NCI-H774 (cell line): ENCODE data around the gene FIBCD1.

ENCODE experiments used
- DNase-seq: peaks from one replicate; lab custom pipeline; 2025; lab: John Stamatoyannopoulos, UW

The FIBCD1 gene

DNA sequence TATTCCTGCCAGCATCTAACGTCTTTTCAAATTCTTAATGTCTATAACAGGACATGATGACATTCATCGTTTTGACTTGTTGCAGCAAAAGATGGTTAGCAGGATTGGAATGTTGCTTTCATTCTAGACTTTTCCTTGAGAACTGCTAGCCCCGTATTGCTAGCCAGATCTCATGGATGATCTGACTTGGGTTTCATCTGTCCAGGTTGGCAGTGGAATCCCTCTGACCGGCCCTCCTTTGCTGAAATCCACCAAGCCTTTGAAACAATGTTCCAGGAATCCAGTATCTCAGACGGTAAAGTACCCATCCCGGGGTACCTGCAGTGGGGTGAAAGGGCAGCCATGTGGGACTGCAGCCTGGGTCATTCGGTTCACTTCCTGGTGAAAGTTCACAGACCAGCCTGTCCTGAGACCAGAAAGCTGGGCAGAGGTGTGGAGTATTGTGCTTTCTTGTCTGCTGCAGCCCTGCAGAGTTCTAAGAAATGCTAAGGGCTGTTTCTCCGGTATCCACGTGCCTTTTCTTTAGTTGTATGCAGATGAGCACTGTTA, 59.1 kb downstream of the FIBCD1 start:
- no peak for DNase-seq

DNA sequence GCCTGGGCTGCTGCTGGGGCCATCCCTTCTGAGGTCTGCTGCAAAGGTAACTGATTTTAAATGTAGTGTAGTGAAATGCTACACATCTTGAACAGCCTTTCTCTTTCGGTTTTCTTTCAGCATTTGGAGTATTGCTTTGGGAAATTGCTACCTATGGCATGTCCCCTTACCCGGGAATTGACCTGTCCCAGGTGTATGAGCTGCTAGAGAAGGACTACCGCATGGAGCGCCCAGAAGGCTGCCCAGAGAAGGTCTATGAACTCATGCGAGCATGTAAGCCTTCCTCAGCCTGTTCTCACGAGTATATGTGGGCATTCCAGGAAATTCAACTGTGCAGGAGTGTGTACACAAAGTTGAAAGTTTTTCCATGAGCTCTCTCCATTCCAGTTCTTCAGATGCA, 60.8 kb downstream of the FIBCD1 start:
- DNase-seq = no peak

DNA sequence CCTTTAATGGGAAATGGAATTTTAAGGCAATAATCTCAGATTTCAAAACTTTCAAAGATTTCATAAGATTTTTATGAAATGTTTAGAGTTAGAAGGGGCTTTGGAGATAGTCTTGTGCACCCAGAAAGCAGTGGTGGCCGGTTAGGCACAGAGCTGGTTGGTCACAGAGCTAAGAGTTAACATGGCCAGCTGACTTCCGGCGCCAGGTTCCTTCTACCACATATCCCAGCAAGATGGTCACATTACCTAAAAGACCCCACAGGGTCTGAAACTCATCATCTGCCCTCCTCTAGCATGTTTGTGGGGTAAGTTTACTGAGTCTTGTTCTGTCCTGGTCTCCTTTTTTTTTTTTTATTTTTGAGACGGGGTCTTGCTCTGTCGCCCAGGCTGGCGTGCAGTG, 61.7 kb downstream of the FIBCD1 start:
- DNase-seq = no peak

DNA sequence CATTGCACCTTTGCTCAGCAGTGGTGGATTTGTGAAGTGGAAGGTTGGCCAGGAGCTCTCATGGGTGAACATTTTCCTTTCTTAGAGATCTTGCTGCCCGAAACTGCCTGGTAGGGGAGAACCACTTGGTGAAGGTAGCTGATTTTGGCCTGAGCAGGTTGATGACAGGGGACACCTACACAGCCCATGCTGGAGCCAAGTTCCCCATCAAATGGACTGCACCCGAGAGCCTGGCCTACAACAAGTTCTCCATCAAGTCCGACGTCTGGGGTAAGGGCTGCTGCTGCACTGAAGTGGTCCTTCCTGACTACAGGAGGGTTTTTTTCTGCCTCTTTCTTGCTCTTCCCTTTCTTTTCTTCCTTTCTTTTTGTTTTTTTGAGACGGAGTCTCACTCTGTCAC, 64.3 kb downstream of the FIBCD1 start:
- no peak for DNase-seq

DNA sequence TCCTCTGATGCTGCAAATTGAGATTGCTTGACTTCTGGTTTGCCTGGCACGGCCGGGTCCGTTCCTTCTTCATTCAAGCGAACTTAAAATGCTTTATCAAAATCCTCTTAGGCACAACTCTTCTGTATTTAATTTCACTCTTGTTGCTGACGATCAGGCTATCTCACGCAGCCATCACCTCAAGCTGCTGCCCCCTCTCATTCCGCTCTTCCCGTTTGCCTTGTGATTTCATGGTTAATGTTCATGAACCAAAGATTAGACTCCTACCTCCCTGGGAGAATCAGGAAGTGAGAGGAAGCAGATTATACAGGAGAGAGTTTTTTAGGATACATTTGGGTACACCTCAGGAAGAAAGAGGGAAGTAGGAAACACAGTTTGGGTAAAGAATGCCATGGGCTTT, 65.1 kb downstream of the FIBCD1 start:
- no peak for DNase-seq

DNA sequence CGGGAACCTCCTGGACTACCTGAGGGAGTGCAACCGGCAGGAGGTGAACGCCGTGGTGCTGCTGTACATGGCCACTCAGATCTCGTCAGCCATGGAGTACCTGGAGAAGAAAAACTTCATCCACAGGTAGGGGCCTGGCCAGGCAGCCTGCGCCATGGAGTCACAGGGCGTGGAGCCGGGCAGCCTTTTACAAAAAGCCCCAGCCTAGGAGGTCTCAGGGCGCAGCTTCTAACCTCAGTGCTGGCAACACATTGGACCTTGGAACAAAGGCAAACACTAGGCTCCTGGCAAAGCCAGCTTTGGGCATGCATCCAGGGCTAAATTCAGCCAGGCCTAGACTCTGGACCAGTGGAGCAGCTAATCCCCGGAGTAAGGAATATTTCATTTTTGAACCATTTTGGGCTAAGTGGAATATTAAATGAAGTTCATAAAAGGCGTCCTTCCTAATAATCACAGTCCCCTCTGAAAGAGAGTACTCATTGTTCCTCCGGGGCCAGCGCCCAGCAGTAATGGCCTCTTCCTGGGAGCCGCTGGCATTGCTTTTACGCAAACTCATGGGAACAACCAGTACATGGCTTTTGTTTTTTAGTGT, 66.0 kb downstream of the FIBCD1 start:
- DNase-seq = no peak

DNA sequence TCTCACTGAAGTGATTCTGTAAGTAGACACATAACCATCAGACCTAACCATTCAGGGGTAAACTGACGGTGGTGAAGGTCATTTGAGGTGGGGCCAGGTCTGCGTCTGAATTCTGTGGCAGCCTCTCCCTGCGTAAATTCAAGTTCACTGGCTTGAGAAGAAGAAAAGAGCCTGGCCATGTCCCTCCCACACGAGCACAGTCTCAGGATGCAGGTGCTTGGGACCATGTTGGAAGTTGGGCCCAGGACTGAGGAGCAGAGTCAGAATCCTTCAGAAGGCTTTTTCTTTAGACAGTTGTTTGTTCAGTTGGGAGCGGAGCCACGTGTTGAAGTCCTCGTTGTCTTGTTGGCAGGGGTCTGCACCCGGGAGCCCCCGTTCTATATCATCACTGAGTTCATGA, 66.5 kb downstream of the FIBCD1 start:
- no peak for DNase-seq

DNA sequence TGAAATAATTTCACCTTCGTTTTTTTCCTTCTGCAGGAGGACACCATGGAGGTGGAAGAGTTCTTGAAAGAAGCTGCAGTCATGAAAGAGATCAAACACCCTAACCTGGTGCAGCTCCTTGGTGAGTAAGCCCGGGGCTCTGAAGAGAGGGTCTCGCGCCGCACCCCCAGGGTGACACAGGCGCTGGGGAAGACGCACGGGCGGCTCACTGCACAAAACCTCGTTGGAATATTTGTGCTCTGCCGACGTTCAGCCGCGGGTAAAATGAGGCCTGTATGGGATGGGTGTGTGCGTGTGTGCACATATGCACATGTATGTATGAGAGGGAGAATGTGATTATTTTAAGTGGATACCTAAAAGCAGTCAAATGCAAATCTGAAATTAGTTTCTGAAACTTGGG, 67.0 kb downstream of the FIBCD1 start:
- no peak for DNase-seq

DNA sequence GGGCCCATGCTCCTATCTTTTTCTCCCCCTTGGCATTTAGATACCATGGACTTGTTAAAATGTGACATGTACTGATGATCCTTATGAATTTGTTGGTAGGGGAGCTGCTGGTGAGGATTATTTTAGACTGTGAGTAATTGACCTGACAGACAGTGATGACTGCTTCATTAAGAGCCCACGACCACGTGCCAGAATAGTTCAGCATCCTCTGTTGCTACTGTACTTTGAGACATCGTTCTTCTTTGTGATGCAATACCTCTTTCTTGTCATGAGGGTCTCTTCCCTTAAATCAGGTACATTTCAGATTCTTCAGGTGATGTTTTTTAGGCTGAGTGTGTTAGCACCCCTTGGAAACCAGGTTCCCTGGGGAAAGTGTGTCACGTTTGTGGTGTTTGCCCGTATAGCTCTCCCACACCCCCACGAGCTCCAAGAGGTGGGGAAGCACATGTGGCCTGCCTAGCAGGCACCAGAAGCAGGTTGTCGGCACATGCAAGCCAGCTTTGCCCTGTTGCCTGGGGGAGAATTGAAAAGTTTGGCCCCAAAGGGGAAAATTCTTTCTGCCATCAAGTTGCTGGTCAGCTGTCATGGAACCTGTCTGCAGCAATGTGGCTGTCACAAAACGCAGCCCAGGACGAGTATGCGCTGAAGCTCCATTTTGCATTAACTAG, 67.5 kb downstream of the FIBCD1 start:
- no peak for DNase-seq

DNA sequence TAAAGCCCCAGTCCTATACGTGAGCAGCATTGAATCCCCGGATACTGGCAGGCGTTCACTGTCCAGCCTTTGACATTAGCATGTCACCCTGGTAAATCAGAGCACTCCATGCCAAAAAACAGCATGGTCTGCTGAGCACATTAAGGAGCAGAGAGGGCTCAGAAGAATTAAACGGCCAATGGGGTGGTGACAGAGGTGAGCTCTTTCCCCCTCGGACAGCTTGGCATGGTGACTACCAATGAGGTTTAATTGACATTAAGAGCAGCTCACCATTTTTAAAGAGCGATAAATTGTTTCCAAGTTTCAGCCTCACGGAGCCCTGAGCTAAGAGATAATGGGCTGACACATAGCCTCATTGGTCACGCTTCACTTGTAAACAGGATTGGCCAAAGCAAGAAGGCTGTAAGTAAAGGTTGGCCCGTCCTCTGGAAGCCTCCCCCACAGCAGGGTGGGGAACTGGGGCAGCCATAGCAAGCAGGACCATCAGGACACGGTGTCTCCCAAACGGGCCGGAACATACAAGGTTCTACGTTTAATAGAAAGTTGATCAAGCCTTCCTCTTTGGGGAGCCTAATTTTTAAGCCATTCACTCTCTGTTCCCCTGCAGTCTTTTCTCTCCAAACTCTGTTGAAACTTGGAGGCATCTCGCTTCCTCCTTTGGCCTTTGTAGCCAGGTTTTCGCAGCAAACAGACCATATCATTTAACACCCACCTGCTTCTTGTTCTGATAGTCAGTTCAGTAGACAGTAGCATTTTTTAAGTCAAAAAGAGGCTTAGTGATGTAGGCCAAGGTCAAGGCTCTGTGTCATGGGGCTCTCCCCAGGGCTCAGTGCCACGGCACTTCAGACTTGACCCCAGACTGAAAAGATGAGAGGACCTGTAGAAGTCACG, 68.3 kb downstream of the FIBCD1 start:
- DNase-seq = no peak

DNA sequence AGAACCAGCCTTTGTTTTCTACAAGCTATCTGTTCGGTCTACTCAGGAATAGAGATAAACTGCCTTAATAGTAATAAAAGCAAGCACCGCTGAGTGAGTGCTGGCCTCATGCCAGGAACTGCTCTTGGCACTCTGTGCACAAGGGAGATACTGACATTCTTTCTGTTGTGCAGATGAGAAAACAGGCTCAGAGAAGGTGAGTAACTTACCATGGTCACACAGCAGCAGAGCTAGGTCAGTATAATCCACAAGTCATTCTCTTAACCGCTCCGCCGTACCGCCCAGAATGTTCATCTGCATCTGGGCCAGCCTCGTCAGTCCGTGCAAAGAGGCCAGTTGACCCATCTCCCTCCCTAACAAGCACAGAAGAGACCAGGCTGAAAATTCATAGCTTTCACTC, 69.8 kb downstream of the FIBCD1 start:
- no peak for DNase-seq

DNA sequence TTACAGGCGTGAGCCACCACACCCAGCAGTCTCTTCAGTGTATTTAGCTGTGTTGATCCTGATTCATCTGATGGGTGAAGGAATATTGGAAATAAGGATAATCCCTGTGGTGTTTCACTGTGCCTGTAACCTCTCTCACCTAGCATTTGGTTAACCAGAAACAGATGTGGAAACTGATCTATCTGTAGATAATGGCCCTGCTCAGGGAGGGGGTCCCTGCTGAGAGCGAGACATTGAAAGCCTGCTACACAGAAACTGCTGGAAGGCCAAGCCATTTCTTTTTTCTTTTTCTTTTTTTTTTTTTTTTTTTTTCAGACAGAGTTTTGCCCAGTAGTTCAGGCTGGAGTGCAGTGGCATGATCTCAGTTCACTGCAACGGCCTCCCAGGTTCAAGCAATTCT, 70.8 kb downstream of the FIBCD1 start:
- no peak for DNase-seq

DNA sequence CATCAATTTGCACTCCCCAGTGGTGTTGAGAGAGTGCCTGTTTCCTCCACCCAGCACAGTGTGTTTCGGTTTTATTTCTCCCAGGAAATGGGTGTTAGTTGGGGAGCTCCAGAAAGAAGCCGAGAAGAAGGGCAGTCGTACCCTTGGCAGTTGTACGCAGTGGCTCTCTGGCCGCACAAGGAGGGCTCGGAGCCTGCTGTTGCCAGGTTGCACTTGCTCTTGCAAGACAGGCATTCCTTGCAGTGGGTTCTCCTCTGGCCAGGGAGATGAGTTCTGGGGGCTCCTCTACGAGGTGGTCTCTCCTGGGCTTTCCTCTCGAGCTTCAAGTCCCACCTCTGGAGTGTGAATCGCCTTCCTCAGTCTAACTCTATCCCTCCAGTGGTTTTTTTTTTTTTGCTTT, 71.5 kb downstream of the FIBCD1 start:
- DNase-seq = no peak

DNA sequence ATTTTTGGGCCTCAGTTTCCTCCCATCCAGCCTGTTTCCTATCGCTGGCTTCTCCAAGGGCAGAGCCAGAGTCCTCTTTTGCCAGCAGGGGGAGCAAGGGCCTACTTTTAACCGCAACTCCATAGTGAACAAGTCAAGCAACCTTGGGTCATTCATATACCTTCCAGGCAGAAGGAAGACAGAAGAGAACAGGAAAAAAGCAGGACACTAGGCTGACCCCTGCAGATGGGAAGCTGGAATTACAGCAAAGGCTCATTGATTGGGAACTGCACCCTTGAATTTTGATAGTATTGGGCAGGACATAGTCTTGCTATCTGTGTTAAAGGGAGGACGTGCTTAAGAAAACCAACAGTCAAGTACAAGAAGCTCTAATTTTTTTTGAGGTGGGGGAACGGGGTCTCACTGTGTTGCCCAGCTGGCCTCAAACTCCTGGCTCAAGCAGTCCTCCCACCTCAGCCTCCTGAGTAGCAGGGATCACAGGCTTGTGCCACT, 72.5 kb downstream of the FIBCD1 start:
- DNase-seq = peak; percentile 81

DNA sequence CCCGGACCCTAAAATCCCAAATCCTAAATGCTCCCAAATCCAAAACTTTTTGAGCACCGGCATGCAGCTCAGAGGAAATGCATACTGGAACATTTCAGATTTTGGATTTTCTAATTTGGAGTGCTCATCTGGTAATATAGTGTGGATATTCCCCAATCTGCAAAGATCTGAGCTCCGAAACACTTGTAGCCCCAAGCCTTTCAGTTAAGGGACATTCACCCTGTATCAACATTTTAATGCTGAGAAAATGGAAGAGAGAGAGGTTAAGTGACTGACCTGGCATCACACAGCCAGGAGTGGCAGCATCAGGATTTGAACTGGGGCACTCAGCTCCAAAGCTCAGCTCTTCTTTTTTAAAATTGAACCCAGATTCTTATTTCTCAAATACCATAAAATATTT, 73.1 kb downstream of the FIBCD1 start:
- DNase-seq = no peak

DNA sequence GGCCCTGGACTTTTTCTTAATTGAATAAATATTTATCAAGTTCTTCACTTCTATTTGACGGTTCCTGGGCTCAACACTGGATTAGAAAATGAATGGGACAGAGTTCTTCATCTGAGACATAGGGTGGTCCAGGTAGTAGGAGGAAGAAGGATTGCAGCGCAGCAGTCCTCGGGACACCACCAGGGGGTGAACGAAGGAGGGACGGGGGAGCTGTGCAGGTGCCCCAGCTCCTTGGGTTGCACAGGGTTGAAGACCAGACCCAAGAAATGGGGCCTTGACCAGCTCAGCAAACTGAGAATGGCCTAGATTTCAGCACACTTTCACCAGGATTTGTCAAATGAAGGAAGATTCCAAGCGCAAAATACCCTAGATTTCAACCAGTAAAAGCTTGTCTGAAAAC, 74.5 kb downstream of the FIBCD1 start:
- no peak for DNase-seq

DNA sequence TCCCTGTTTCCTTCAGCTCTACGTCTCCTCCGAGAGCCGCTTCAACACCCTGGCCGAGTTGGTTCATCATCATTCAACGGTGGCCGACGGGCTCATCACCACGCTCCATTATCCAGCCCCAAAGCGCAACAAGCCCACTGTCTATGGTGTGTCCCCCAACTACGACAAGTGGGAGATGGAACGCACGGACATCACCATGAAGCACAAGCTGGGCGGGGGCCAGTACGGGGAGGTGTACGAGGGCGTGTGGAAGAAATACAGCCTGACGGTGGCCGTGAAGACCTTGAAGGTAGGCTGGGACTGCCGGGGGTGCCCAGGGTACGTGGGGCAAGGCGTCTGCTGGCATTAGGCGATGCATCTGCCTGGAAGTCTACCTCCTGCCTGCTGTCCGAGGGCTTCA, 76.3 kb downstream of the FIBCD1 start:
- no peak for DNase-seq

DNA sequence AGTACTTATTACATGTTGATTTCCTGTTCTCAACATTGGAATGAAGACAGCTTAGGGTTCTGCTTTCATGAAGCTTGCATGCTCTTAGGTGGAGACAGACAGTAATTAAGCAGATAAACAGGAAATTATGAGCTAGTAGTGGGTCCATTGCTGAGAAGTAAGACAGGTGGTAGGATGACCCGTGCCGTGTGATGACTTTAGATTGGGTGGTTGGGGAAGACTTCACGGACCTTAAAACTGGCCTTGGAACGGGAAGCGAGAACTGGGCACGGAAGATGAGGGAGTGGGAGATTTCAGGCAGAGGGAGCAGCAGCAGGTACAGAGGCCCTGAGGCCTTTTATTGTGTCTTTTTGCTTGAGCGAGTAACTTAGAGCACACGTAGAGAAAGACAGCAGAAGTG, 76.8 kb downstream of the FIBCD1 start:
- no peak for DNase-seq

DNA sequence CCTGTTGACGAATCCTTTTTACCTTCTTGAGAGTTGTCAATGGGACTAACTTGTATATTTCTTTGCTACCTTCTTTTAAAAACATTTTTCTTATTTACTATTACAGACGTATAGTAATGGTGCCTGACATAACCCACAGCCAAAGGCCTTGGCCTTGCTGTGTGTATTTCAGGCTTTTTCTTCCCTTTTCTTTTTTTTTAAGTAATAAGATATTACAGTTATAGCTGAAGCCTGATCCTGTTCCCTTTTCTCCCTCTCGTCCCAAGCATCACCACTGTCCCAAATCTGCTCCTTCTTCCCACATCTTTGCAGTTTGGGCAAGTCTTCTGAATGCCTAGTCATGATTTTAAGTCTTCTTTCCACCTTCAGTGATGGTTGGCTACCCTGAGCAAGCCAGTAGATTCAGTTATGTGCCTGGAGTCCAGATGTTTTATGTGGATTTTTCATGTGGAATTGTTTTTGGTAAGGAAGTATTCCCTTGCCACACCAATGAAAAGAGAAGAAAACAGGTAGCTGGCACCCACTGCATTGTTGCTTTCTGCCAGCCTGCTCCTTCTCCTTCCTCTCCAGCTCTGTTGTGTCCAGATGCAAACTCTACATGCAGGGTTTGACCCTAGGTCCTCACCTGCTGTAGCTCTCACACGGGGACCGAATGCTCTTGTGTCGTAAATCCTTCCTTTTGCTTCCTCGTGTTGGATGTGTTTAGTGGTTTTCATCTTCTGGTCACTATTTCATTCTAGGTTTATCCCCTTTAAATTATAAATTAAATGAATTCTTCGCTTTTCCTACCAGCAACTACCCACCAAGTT, 77.5 kb downstream of the FIBCD1 start:
- no peak for DNase-seq

DNA sequence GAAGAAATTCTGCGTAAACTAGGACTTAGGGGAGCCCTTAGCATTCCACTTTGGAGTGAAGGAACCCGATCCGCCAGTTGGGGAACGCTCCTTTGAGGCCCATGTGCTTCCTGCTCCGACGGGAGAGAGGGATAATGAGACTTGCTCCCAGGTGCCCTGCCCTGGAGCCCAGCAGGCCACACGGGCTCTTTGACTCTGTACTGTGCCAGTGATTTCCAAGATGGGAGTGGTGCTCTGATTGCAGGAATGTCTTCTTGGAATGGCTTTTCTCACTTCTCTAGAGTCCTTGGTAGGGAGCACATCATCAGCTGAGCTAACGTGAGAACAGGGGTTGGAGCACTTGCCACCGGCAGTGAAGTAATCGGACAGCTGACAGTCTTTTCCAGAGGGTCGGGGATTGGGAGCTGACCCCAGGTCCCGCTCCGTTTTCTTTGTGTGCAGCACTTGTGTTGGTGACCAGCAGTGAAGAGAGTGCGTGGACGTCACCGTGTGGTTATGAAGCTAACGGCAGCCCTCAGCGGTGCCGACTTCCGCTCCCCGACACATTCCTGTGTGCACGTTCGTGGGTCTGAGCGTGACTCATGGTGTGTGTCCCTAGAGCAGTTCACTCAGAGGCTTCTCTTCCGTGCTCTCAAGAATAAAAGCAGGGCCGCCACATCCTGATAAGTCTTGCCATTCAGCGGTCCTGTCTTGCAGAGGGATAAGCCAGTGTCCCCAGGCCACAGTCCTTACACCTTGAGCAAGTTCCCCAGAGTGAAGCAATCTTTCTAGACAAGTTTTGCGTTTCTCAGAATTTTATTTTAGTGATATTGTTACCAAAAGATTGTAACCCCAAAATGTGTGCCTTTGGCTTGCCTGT, 78.4 kb downstream of the FIBCD1 start:
- no peak for DNase-seq
